ENCODE results near the gene SUPT3H.
"Not testable (repeated sequence)": the region's sequence is repeated elsewhere in the genome, so short reads cannot be mapped to it uniquely, and the experiment has no call there.

DNA sequence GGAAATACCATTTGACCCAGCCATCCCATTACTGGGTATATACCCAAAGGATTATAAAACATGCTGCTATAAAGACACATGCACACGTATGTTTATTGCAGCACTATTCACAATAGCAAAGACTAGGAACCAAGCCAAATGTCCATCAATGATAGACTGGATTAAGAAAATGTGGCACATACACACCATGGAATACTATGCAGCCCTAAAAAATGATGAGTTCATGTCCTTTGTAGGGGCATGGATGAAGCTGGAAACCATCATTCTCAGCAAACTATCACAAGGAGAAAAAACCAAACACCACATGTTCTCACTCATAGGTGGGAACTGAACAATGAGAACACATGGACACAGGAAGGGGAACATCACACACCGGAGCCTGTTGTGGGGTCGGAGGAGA lies 91.0 kb downstream of the SUPT3H start:
- not testable (repeated sequence) for TF ChIP-seq POLR2A, CTCF (IDR thresholded peaks at IDR 0.05)

Data from lower leg skin (tissue), 3 donors.